ENCODE measurements around the gene SYDE1. TPM values are rescaled to one million over a fixed set of nuclear protein-coding genes. Genes with fewer than 3 reads are reported as not detected.

SYDE1 gene
- total and polyA plus RNA-seq, 7 donors, result 1.2 to 39.9 (median 29.6) TPM

DNA sequence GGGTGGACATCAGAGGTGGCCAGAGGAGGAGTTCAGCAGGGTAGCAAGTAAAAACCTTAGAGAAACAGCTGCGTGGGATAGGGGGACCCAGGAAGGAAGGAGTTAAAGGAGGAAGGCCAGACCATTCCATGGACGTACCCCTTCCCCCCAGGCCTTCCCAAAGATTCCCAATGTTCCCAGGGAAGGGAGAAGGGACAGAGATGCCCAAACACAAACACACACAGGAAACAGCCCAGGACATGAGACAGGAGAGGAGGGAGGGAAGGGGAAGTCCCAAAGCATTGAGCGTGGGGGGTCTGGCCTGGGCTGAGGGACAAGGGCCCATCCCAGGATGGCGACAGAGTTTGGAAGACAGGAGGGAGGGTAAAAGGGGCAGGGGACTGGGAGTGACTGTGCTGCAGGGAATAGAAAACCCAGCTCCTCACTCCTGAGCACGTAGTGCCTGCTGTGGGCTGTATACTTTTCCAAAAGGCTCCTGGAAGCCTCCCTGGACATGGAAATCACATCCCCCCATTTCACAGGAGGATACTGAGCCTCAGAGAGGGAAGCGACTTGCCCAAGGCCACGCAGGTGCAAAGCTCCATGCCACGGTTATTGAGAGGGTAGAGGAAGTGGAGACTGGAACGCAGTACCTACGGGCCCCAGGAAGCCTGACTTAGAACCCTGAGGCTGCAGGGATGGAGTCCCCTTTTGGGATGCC lies 1.1 kb downstream of the SYDE1 start:
- Histone ChIP-seq H3K9me3 (peaks cover 3 to 8% (median 4%) of the 10 kb centered on the region in 4 donors), H3K4me1 (peaks cover 0 to 21% (median 18%) of the 10 kb centered on the region in 4 donors), H3K27ac (peak overlapping the region; percentile 93 to 99 (median 96)), H3K27me3 (no peaks in the 10 kb centered on the region), H3K4me3 (peak overlapping the region; percentile 89 to 99 (median 94)), H3K36me3 (peaks cover 17 to 44% (median 35%) of the 10 kb centered on the region in 4 donors)
- 16 to 46% methylated on average over 10 of the region's 10 CpGs for WGBS, 2 donors
- DNase-seq, result no peak
- TF ChIP-seq EP300 (IDR thresholded peaks at IDR 0.05) (no peak), POLR2AphosphoS5 (IDR thresholded peaks at IDR 0.05) (no peak), POLR2A (IDR thresholded peaks at IDR 0.05) (no peak)
- TF ChIP-seq, protein P1, sequence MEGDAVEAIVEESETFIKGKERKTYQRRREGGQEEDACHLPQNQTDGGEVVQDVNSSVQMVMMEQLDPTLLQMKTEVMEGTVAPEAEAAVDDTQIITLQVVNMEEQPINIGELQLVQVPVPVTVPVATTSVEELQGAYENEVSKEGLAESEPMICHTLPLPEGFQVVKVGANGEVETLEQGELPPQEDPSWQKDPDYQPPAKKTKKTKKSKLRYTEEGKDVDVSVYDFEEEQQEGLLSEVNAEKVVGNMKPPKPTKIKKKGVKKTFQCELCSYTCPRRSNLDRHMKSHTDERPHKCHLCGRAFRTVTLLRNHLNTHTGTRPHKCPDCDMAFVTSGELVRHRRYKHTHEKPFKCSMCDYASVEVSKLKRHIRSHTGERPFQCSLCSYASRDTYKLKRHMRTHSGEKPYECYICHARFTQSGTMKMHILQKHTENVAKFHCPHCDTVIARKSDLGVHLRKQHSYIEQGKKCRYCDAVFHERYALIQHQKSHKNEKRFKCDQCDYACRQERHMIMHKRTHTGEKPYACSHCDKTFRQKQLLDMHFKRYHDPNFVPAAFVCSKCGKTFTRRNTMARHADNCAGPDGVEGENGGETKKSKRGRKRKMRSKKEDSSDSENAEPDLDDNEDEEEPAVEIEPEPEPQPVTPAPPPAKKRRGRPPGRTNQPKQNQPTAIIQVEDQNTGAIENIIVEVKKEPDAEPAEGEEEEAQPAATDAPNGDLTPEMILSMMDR (IDR thresholded peaks at IDR 0.05), result no peak
- intact Hi-C loops (cut with DNase I), result loop anchor here (5.0 kb wide), 3 partner anchors 44 to 344 kb away; no protein-coding TSS in a partner anchor

DNA sequence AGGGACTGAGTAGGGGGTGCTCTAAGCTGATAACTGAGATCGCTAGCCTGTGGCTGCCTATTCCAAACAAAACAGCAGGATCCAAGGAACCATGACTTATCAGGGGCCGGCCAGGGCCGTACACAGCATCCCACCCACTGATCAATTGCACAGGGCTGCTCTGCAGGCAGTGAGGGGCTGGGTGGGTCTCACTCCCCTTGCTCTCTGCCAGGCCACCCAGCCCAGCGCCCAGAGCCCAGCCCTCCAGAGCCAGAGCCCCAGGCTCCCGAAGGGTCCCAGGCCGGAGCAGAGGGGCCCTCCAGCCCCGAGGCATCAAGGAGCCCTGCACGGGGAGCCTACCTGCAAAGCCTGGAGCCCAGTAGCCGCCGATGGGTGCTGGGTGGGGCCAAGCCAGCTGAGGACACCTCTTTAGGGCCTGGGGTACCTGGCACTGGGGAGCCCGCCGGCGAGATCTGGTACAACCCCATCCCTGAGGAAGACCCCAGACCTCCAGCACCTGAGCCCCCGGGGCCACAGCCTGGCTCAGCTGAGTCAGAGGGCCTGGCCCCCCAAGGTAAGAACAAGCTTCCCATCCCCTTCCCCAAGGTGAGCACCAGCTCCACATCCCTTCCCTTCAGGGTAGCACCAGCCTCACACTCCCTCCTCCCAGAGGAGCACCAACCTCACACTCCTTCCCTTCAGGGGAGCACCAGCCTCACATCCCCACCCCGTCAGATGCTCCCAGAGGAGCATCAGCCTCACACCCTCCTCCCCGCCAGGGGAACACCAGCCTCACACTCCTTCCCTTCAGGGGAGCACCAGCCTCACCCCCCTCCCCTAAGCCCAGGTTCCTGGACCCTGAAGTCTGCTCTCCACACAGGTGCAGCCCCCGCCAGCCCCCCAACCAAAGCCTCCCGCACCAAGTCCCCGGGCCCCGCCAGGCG lies 1.9 kb downstream of the SYDE1 start:
- H3K9me3 ChIP-seq, result peaks cover 0 to 4% (median 3%) of the 10 kb centered on the region in 4 donors
- no peak for DNase-seq
- intact Hi-C loops (cut with DNase I), result loop anchor here (5.0 kb wide), 3 partner anchors 43 to 343 kb away; no protein-coding TSS in a partner anchor
- peak overlapping the region in 1 of 4 donors; percentile 99 for H3K4me3 ChIP-seq
- no peak for TF ChIP-seq POLR2A (IDR thresholded peaks at IDR 0.05)
- TF ChIP-seq POLR2AphosphoS5 (IDR thresholded peaks at IDR 0.05), result no peak
- TF ChIP-seq EP300 (IDR thresholded peaks at IDR 0.05), result no peak
- TF ChIP-seq, protein P1 (IDR thresholded peaks at IDR 0.05), result no peak
- H3K27me3 ChIP-seq, result no peaks in the 10 kb centered on the region
- 63 to 87% methylated on average over 21 of the region's 21 CpGs for WGBS, 2 donors
- H3K27ac ChIP-seq, result peak overlapping the region; percentile 93 to 99 (median 96)
- peaks cover 22 to 52% (median 41%) of the 10 kb centered on the region in 4 donors for H3K36me3 ChIP-seq
- H3K4me1 ChIP-seq, result peaks cover 0 to 24% (median 19%) of the 10 kb centered on the region in 4 donors

DNA sequence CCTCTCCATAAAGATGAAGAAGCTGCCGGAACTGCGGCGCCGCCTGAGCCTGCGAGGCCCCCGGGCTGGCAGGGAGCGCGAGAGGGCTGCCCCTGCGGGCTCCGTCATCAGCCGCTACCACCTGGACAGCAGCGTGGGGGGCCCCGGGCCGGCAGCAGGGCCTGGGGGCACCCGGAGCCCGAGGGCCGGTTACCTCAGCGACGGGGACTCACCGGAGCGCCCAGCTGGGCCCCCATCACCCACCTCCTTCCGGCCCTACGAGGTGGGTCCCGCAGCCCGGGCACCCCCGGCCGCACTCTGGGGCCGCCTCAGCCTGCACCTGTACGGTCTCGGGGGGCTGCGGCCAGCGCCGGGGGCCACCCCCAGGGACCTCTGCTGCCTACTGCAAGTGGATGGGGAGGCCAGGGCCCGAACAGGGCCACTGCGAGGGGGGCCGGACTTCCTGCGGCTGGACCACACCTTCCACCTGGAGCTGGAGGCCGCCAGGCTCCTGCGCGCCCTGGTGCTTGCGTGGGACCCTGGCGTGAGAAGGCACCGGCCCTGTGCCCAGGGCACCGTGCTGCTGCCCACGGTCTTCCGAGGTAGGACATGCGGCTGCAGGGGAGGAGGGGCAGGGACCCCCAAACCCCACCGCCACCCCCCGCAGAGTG lies 2.7 kb downstream of the SYDE1 start:
- Histone ChIP-seq H3K27me3 (no peaks in the 10 kb centered on the region), H3K36me3 (peaks cover 25 to 55% (median 41%) of the 10 kb centered on the region in 4 donors), H3K27ac (peak overlapping the region in 3 of 4 donors; percentile 6 to 98 (median 95)), H3K4me1 (peaks cover 0 to 32% (median 24%) of the 10 kb centered on the region in 4 donors), H3K4me3 (no peak overlapping the region), H3K9me3 (no peaks in the 10 kb centered on the region)
- WGBS, 2 donors, result 88 to 92% methylated on average over 49 of the region's 49 CpGs
- DNase-seq, result no peak
- TF ChIP-seq POLR2A (IDR thresholded peaks at IDR 0.05) (no peak), POLR2AphosphoS5 (IDR thresholded peaks at IDR 0.05) (no peak), EP300 (IDR thresholded peaks at IDR 0.05) (no peak)
- TF ChIP-seq, protein P1 (IDR thresholded peaks at IDR 0.05), result no peak
- intact Hi-C loops (cut with DNase I), result loop anchor here (5.0 kb wide), 3 partner anchors 42 to 342 kb away; no protein-coding TSS in a partner anchor

DNA sequence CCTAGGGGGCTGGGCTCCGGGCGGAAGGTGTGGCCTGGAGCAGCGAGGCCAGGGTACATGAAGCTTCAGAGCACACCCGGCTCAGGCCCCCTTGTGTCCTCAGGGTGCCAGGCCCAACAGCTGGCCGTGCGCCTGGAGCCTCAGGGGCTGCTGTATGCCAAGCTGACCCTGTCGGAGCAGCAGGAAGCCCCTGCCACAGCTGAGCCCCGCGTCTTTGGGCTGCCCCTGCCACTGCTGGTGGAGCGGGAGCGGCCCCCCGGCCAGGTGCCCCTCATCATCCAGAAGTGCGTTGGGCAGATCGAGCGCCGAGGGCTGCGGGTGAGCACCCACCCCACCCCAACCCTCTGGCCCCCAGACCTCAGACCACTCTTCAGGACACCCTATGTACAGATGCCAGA lies 3.2 kb downstream of the SYDE1 start:
- Histone ChIP-seq H3K4me3 (no peak overlapping the region), H3K27ac (peak overlapping the region in 1 of 4 donors; percentile 6), H3K36me3 (peaks cover 25 to 60% (median 41%) of the 10 kb centered on the region in 4 donors), H3K27me3 (no peaks in the 10 kb centered on the region), H3K9me3 (no peaks in the 10 kb centered on the region), H3K4me1 (peaks cover 0 to 37% (median 29%) of the 10 kb centered on the region in 4 donors)
- 88 to 93% methylated on average over 17 of the region's 17 CpGs for WGBS, 2 donors
- intact Hi-C loops (cut with DNase I), result no loop called here
- no peak for DNase-seq
- TF ChIP-seq, protein P1 (IDR thresholded peaks at IDR 0.05), result no peak
- no peak for TF ChIP-seq POLR2AphosphoS5 (IDR thresholded peaks at IDR 0.05)
- no peak for TF ChIP-seq POLR2A (IDR thresholded peaks at IDR 0.05)
- TF ChIP-seq EP300 (IDR thresholded peaks at IDR 0.05), result no peak

Measured in sigmoid colon (tissue), 7 donors.